ENCODE data around the gene LRRC18.

LRRC18 gene

GRCh38 chr10:48982584-48982983, 42.9 kb upstream of the LRRC18 start:
- Histone ChIP-seq H3K4me1 (ENCODE audit: control insufficient read depth, low read length) (no peaks in the 10 kb centered on the region), H3K36me3 (ENCODE audit: control insufficient read depth, low read length) (peaks cover 21% of the 10 kb centered on the region), H3K9me3 (ENCODE audit: control insufficient read depth, insufficient read depth, low read length) (no peaks in the 10 kb centered on the region), H3K79me2 (ENCODE audit: control insufficient read depth, low read length) (no peaks in the 10 kb centered on the region), H3K27me3 (ENCODE audit: control insufficient read depth, low read length) (no peaks in the 10 kb centered on the region), H3K9me2 (replicated peaks; ENCODE audit: control insufficient read depth, low read length) (no peaks in the 10 kb centered on the region), H3K4me2 (ENCODE audit: low read length) (no peak overlapping the region), H3K4me3 (ENCODE audit: low read length) (no peak overlapping the region), H3F3A (ENCODE audit: control insufficient read depth, insufficient read depth) (no peaks in the 10 kb centered on the region), H4K20me1 (ENCODE audit: control insufficient read depth, insufficient read depth, low read depth, low read length) (no peaks in the 10 kb centered on the region), H3K27ac (ENCODE audit: low read depth, low read length) (no peak overlapping the region)
- TF ChIP-seq CTCF (IDR thresholded peaks at IDR 0.05; ENCODE audit: low read depth, low read length, poor library complexity, severe bottlenecking) (no peak), EZH2phosphoT487 (IDR thresholded peaks at IDR 0.05; ENCODE audit: borderline replicate concordance, low read length) (no peak)

GRCh38 chr10:48981310-48981907, 41.8 kb upstream of the LRRC18 start:
- Histone ChIP-seq H3K4me2 (ENCODE audit: low read length) (no peak overlapping the region), H3F3A (ENCODE audit: control insufficient read depth, insufficient read depth) (no peaks in the 10 kb centered on the region), H3K27me3 (ENCODE audit: control insufficient read depth, low read length) (no peaks in the 10 kb centered on the region), H3K27ac (ENCODE audit: low read depth, low read length) (no peak overlapping the region), H3K9me2 (replicated peaks; ENCODE audit: control insufficient read depth, low read length) (no peaks in the 10 kb centered on the region), H3K79me2 (ENCODE audit: control insufficient read depth, low read length) (no peaks in the 10 kb centered on the region), H3K9me3 (ENCODE audit: control insufficient read depth, insufficient read depth, low read length) (no peaks in the 10 kb centered on the region), H3K36me3 (ENCODE audit: control insufficient read depth, low read length) (peaks cover 25% of the 10 kb centered on the region), H3K4me3 (ENCODE audit: low read length) (no peak overlapping the region), H3K4me1 (ENCODE audit: control insufficient read depth, low read length) (no peaks in the 10 kb centered on the region), H4K20me1 (ENCODE audit: control insufficient read depth, insufficient read depth, low read depth, low read length) (no peaks in the 10 kb centered on the region)
- TF ChIP-seq EZH2phosphoT487 (IDR thresholded peaks at IDR 0.05; ENCODE audit: borderline replicate concordance, low read length) (no peak), CTCF (IDR thresholded peaks at IDR 0.05; ENCODE audit: low read depth, low read length, poor library complexity, severe bottlenecking) (peak; percentile 85)

DNA sequence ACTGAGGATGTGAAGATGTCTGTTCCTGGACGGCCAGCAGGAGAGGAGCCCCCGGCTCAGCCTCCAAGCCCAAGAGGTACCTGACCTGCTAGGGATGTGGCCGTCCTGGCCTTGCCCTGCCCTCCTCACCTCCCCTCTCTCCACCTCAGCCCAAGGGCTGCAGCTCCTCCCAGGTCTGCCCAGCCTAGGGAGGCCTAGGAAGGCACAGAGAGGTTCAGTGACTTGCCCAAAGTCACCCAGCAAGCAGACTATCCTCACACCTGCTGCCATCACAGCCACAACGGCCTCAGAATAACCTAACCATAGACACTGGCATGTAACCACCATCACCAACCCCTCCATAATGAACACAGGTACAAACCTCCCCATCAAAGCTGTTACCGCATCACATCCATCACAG, 38.7 kb upstream of the LRRC18 start:
- H3K36me3 ChIP-seq (ENCODE audit: control insufficient read depth, low read length): peaks cover 29% of the 10 kb centered on the region
- H3K4me3 ChIP-seq (ENCODE audit: low read length): no peak overlapping the region
- H3K4me1 ChIP-seq (ENCODE audit: control insufficient read depth, low read length): no peaks in the 10 kb centered on the region
- TF ChIP-seq CTCF (IDR thresholded peaks at IDR 0.05; ENCODE audit: low read depth, low read length, poor library complexity, severe bottlenecking) (no peak), EZH2phosphoT487 (IDR thresholded peaks at IDR 0.05; ENCODE audit: borderline replicate concordance, low read length) (no peak)
- no peaks in the 10 kb centered on the region for H3K27me3 ChIP-seq (ENCODE audit: control insufficient read depth, low read length)
- no peaks in the 10 kb centered on the region for H4K20me1 ChIP-seq (ENCODE audit: control insufficient read depth, insufficient read depth, low read depth, low read length)
- no peaks in the 10 kb centered on the region for H3K79me2 ChIP-seq (ENCODE audit: control insufficient read depth, low read length)
- H3K9me2 ChIP-seq (replicated peaks; ENCODE audit: control insufficient read depth, low read length): no peaks in the 10 kb centered on the region
- H3K4me2 ChIP-seq (ENCODE audit: low read length): no peak overlapping the region
- no peaks in the 10 kb centered on the region for H3F3A ChIP-seq (ENCODE audit: control insufficient read depth, insufficient read depth)
- H3K27ac ChIP-seq (ENCODE audit: low read depth, low read length): no peak overlapping the region
- no peaks in the 10 kb centered on the region for H3K9me3 ChIP-seq (ENCODE audit: control insufficient read depth, insufficient read depth, low read length)

Measured in DOHH2 (cell line).